ENCODE data around the gene ULBP1. TPM values are rescaled to one million over a fixed set of nuclear protein-coding genes. Genes with fewer than 3 reads are reported as not detected.
A peak's percentile ranks its signal among the peaks of the same experiment; 100 is the strongest.
"Not testable (repeated sequence)": the region's sequence is repeated elsewhere in the genome, so short reads cannot be mapped to it uniquely, and the experiment has no call there.

The ULBP1 gene
- total RNA-seq, 4 donors from 2014 or later: 0.34 to 0.47 TPM; not detected in 2

DNA sequence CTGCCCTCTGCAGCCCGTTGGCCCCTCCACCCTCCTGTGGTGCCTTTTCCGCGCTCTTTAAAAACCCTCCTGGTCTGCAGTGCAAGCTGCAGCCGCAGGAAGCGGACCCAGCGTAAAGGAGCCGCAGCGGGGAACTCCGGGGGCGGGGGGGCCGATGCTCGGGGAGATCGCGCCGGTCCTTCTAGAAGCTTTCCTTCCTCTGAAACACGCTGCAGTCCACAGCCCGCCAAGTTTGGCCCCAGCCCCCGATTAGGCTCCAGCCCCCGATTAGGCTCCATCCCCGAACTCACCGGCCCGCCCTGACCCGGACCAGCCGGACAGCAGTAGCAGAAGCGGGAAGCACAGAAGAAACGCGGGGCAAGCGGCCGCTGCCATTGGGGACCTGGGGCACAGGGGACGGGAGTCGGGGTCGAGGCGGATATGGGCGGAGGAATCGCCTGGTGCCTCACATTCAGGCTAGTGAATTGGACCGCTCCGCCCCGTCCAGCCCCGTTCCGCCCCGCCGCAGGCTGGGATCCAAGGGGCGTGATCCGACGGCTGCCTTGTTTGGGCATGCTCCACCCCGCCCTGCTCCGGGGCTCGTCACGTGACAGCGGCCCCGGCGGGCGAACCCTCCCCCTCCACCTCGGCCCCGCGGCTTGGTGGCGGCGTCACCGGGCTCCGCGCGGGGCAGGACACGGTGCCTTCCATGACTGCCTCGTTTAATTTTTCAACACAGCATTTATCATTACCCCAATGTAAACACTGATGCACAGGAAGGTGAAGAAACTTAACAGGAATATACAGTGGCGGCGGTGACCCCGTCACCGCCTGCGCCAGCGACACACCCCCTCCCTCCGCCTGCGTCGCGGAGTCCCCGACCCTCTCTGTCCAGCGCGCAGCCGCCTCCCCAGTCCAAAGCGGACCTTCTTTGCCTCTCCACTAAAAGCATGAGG is 41.3 kb downstream of the ULBP1 start:
- no peaks in the 10 kb centered on the region for H3K36me3 ChIP-seq
- TF ChIP-seq EP300 (IDR thresholded peaks at IDR 0.05): no peak
- no peak for TF ChIP-seq POLR2AphosphoS5 (IDR thresholded peaks at IDR 0.05)
- TF ChIP-seq, protein P1, sequence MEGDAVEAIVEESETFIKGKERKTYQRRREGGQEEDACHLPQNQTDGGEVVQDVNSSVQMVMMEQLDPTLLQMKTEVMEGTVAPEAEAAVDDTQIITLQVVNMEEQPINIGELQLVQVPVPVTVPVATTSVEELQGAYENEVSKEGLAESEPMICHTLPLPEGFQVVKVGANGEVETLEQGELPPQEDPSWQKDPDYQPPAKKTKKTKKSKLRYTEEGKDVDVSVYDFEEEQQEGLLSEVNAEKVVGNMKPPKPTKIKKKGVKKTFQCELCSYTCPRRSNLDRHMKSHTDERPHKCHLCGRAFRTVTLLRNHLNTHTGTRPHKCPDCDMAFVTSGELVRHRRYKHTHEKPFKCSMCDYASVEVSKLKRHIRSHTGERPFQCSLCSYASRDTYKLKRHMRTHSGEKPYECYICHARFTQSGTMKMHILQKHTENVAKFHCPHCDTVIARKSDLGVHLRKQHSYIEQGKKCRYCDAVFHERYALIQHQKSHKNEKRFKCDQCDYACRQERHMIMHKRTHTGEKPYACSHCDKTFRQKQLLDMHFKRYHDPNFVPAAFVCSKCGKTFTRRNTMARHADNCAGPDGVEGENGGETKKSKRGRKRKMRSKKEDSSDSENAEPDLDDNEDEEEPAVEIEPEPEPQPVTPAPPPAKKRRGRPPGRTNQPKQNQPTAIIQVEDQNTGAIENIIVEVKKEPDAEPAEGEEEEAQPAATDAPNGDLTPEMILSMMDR (IDR thresholded peaks at IDR 0.05): no peak
- TF ChIP-seq POLR2A (IDR thresholded peaks at IDR 0.05): no peak
- WGBS: 2% methylated on average over 49 of the region's 79 CpGs
- H3K27me3 ChIP-seq: peaks cover 84% of the 10 kb centered on the region
- H3K4me1 ChIP-seq: peaks cover 19% of the 10 kb centered on the region
- H3K9me3 ChIP-seq: no peaks in the 10 kb centered on the region
- peak; percentile 92 to 94 for DNase-seq (ENCODE audit: low spot score in 2 of 2)
- peak overlapping the region; percentile 59 for H3K4me3 ChIP-seq
- no peak overlapping the region for H3K27ac ChIP-seq

DNA sequence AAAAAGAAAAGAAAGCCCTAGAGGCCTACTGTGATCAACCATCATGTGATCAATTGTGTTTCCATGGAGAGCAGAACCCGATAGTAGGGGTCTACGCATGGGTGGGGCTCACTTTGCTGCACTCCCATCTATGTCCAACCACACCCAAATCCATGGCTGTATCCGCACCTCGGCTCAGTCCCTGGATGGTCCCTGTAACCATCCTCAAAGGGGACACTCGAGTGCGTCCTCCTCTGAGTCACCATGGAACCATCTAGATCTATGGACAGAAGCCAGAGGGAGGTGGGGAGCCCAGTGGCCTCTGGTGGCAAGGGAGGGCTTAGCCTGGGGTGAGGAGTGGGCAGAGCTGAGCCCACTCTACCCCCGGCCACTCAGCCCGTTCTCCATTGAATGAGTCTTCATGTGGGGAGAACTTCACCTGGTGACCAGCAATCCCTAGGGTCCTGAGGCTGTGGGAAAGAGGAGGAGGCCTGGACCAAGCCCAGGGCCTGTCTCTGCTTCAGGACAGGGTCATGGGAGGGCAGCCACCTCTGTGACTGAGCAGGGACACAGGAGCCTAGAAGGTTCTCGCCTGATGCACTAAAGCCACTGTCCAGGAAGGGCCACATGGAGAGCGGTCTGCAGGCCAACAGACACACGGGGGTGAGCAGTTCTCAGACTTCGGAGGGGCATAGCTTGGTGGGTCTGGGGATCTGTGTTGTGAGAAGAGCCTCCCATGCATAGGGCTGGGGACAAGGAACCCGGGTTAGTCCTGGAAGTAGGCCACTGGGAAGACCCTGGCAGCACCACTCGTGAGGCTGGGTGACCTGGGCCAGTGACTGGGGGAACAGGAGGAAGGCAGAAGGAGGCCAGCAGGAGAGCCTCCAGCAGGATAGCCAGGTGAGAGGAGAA is 42.3 kb downstream of the ULBP1 start:
- H3K4me3 ChIP-seq: peak overlapping the region; percentile 59
- DNase-seq (ENCODE audit: low spot score in 2 of 2): no peak
- peaks cover 85% of the 10 kb centered on the region for H3K27me3 ChIP-seq
- H3K27ac ChIP-seq: no peak overlapping the region
- H3K4me1 ChIP-seq: peaks cover 19% of the 10 kb centered on the region
- TF ChIP-seq EP300 (IDR thresholded peaks at IDR 0.05): no peak
- no peak for TF ChIP-seq POLR2AphosphoS5 (IDR thresholded peaks at IDR 0.05)
- no peak for TF ChIP-seq POLR2A (IDR thresholded peaks at IDR 0.05)
- TF ChIP-seq, protein P1 (IDR thresholded peaks at IDR 0.05): no peak
- 76% methylated on average over 13 of the region's 14 CpGs for WGBS
- H3K9me3 ChIP-seq: no peaks in the 10 kb centered on the region
- no peaks in the 10 kb centered on the region for H3K36me3 ChIP-seq

DNA sequence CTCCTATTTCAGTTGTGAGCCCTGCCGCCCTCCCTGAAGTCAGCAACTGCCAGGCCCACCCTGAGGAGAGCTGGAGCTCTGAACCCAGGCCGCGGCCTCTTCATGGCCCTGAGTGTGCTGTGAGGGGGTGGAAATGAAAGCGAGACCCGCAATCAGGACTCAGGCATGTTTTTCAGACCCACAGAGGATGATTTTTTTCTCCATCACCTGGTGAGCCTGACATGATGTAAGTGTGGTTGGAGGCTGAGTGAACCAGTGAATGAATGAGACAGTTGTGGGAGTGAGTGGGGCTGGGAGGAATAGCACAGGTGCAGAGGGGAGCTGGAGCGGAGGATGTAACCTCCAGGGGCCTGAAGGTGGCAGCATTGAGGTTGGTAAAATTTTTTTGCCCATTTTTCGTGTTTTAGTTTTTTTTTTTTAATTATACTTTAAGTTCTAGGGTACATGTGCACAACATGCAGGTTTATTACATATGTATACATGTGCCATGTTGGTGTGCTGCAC is 43.3 kb downstream of the ULBP1 start:
- H3K36me3 ChIP-seq: no peaks in the 10 kb centered on the region
- WGBS: 73% methylated on average over 7 of the region's 7 CpGs
- no peak for TF ChIP-seq POLR2AphosphoS5 (IDR thresholded peaks at IDR 0.05)
- TF ChIP-seq EP300 (IDR thresholded peaks at IDR 0.05): no peak
- TF ChIP-seq, protein P1 (IDR thresholded peaks at IDR 0.05): peak; percentile 8 to 42
- no peak for TF ChIP-seq POLR2A (IDR thresholded peaks at IDR 0.05)
- peaks cover 88% of the 10 kb centered on the region for H3K27me3 ChIP-seq
- no peaks in the 10 kb centered on the region for H3K9me3 ChIP-seq
- H3K27ac ChIP-seq: no peak overlapping the region
- H3K4me3 ChIP-seq: no peak overlapping the region
- no peak for DNase-seq (ENCODE audit: low spot score in 2 of 2)
- peaks cover 19% of the 10 kb centered on the region for H3K4me1 ChIP-seq

DNA sequence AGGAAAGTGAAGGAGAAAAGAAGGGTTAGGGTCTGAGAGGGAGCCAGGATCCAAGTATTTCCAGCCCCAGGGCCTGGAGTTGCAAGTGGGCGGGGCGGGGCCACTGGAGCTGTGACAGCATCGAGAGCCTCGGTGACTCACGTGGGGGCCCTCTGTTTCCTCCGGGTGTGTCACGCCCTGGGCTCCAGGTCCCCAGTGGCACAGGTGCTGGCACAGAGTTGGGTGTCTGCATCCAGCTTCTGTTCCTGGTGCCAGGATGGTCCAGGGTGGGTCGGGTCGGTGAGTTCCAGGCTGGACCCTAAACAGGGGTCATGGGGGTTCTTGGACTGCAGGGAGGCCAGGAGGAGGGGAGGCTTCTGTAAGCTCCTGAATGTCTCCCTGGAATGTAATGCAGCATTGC is 44.8 kb downstream of the ULBP1 start:
- no peak for TF ChIP-seq POLR2A (IDR thresholded peaks at IDR 0.05)
- no peak for TF ChIP-seq POLR2AphosphoS5 (IDR thresholded peaks at IDR 0.05)
- TF ChIP-seq, protein P1 (IDR thresholded peaks at IDR 0.05): no peak
- TF ChIP-seq EP300 (IDR thresholded peaks at IDR 0.05): no peak
- no peaks in the 10 kb centered on the region for H3K9me3 ChIP-seq
- peaks cover 19% of the 10 kb centered on the region for H3K4me1 ChIP-seq
- H3K27ac ChIP-seq: no peak overlapping the region
- peaks cover 84% of the 10 kb centered on the region for H3K27me3 ChIP-seq
- H3K4me3 ChIP-seq: no peak overlapping the region
- H3K36me3 ChIP-seq: no peaks in the 10 kb centered on the region
- DNase-seq (ENCODE audit: low spot score in 2 of 2): peak in 1 of 2 donors; percentile 66
- 21% methylated on average over 8 of the region's 9 CpGs for WGBS

DNA sequence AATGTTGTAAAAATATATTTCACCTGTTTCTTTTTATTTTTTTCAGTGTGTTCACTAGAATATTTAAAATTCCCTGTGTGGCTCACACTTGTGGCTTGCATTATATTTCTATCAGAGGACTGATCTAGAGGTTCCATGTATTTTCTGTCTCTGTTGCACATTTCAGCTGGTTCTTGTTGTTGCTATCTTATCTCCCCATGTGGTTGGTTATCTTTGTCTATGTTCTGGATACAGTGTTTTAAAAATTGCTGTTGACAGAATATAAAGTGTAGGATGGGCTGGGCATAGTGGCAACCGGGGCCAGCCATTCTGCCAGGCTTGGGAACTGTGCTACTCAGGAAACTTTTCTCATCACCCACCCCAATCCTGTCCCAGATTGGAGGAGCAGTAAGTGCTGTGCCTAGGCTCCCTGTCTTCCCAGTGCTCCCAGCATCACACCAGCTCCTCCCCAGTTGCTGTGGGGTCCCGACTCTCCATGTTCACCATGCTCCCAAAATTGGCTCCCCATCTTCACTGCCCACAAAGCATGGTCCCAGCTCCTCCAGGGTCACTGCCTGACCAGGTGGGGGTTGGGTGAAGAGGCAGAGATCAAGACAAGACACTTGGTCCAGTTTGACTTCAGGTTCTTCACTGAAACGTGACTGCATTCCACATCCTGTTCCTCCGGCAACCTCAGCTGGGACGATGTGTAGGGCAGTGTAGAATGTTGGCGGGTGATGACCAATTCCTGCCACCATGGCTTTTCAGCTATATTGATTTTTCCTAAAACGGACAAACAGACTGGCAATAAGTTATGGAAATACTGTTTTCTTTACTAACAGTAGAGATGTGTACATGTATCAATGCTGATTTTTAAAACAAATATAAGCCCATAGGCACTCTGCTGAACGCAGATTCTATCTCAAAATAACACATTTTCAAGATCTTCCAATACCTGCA is 49.4 kb downstream of the ULBP1 start:
- not testable (repeated sequence) for H3K9me3 ChIP-seq, H3K4me3 ChIP-seq, H3K4me1 ChIP-seq, H3K36me3 ChIP-seq, H3K27ac ChIP-seq
- peak in 1 of 2 donors; percentile 22 for DNase-seq (ENCODE audit: low spot score in 2 of 2)
- WGBS: 39% methylated on average over 8 of the region's 8 CpGs
- peaks cover 82% of the 10 kb centered on the region for H3K27me3 ChIP-seq

DNA sequence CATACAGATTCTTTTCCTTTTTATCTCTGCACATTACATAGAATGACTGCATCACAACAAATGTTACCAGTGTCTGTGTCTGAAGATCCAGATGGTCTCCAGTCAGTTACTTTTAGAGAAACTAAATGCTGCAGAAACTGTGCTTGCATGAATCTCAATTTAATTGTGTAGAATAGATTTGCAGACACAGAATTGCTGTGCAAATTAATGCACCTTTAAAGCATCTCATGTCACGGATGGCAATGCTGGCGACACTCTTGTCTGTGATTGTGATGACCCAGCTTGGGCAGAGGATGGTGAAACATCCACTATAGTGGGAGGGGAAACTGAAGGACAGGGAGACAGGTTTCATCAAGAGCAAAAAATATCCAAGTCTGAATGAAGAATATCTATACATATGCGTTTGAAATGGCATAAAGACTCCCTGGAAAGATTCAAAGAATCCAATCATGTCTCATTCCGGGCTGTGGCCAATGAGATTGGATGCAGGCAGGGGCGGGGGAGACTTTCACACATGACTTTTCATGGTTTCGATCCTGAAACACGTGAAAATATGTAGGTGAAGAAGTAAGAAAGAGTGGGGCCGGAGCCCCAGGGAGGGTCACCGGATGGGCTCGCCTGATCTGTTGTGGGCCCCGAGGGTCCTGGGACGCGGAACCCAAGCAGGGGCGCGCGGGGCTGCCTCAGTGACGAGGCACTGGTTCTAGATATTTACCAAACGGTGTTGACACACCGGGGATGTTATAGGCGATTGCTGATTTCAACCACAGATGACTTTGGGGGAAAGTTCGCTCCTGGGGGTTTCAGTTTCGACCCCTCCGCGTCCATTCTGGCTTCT is 50.3 kb downstream of the ULBP1 start:
- H3K4me1 ChIP-seq; DNase-seq (ENCODE audit: low spot score in 2 of 2); H3K36me3 ChIP-seq; H3K27ac ChIP-seq; H3K4me3 ChIP-seq; H3K9me3 ChIP-seq: not testable (repeated sequence)
- 22% methylated on average over 7 of the region's 24 CpGs for WGBS
- H3K27me3 ChIP-seq: peaks cover 79% of the 10 kb centered on the region
